NT2/D1 (cell line): ENCODE data around the gene OIT3.
"Not testable (repeated sequence)": the region's sequence is repeated elsewhere in the genome, so short reads cannot be mapped to it uniquely, and the experiment has no call there.

ENCODE experiments used
- DNase-seq: peaks from one replicate; pipeline ENCODE4 v3.0.0-alpha.2; 2011; ENCODE audit warnings: low read depth, low spot score
- H3K27me3 ChIP-seq: 2 replicates; pipeline ENCODE4 v1.6.0; 2011; ENCODE audit warnings: mild to moderate bottlenecking; ENCODE audit not compliant: insufficient read length, insufficient read depth
- H3K36me3 ChIP-seq: 2 replicates; pipeline ENCODE4 v1.6.1; 2011; ENCODE audit warnings: mild to moderate bottlenecking, low read length, mixed read lengths; ENCODE audit not compliant: insufficient read depth, insufficient read length
- H3K4me1 ChIP-seq: 2 replicates; pipeline ENCODE4 v1.5.1; 2011; ENCODE audit not compliant: insufficient read depth, insufficient read length
- H3K4me3 ChIP-seq: 2 replicates; pipeline ENCODE4 v1.5.1; 2011; ENCODE audit warnings: low read depth; ENCODE audit not compliant: insufficient read length
- H3K9ac ChIP-seq: 2 replicates; pipeline ENCODE4 v1.6.0; 2011; ENCODE audit warnings: low read depth; ENCODE audit not compliant: insufficient read length
- H3K9me3 ChIP-seq: 2 replicates; pipeline ENCODE4 v1.5.1; 2011; ENCODE audit warnings: mild to moderate bottlenecking, low read length; ENCODE audit not compliant: insufficient read depth
- SUZ12 ChIP-seq: IDR thresholded peaks from 2 replicates; pipeline ENCODE4 v1.6.1; 2011; ENCODE audit not compliant: insufficient read length, insufficient read depth; ENCODE audit errors: extremely low read depth
- YY1 ChIP-seq: IDR thresholded peaks from 2 replicates; pipeline ENCODE4 v1.6.1; 2011; ENCODE audit not compliant: insufficient read length, insufficient read depth
- ZNF274 ChIP-seq: IDR thresholded peaks from 2 replicates; pipeline ENCODE4 v1.6.1; 2011; ENCODE audit warnings: mild to moderate bottlenecking, low read depth, low read length

Gene OIT3

DNA sequence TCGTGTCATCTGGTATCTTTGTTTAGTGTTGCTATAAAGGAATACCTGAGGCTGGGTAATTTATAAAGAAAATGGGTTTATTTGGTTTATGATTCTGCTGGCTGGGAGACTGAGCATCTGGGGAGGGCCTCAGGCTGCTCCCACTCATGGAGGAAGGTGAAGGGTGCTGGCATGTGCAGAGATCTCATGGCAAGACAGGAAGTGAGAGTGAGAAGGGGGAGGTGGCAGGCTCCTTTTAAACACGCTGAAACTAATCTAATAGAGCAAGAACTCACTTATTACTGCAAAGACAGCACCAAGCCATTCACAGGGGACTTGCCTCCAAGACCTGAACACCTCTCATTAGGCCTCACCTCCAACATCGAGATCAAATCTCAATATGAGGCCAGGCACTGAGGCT lies 11.3 kb downstream of the OIT3 start:
- Histone ChIP-seq H3K27me3 (no peaks in the 10 kb centered on the region), H3K36me3 (no peaks in the 10 kb centered on the region), H3K9ac (no peak overlapping the region), H3K4me3 (no peak overlapping the region), H3K4me1 (no peaks in the 10 kb centered on the region), H3K9me3 (no peaks in the 10 kb centered on the region)
- no peak for DNase-seq
- no peak for TF ChIP-seq ZNF274
- TF ChIP-seq YY1, result no peak
- no peak for TF ChIP-seq SUZ12

DNA sequence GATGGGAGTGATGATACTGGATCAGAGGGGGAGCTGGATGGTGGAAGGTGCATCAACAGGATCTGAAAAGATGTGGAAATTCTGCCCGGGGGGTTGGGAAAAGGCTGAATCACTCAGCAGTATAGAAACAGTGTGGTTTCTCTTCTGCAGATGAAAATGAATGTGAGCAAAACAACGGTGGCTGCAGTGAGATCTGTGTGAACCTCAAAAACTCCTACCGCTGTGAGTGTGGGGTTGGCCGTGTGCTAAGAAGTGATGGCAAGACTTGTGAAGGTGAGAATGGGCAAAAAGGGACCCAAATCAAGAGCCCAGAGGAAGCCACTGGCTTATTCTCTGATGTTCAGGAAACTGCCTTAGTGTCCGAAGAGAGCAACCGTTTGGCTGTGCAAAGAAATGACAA lies 12.9 kb downstream of the OIT3 start:
- no peaks in the 10 kb centered on the region for H3K36me3 ChIP-seq
- H3K27me3 ChIP-seq, result no peaks in the 10 kb centered on the region
- no peak overlapping the region for H3K4me3 ChIP-seq
- TF ChIP-seq SUZ12 (no peak), YY1 (no peak), ZNF274 (no peak)
- no peak overlapping the region for H3K9ac ChIP-seq
- DNase-seq, result no peak
- H3K4me1 ChIP-seq, result no peaks in the 10 kb centered on the region
- no peaks in the 10 kb centered on the region for H3K9me3 ChIP-seq

DNA sequence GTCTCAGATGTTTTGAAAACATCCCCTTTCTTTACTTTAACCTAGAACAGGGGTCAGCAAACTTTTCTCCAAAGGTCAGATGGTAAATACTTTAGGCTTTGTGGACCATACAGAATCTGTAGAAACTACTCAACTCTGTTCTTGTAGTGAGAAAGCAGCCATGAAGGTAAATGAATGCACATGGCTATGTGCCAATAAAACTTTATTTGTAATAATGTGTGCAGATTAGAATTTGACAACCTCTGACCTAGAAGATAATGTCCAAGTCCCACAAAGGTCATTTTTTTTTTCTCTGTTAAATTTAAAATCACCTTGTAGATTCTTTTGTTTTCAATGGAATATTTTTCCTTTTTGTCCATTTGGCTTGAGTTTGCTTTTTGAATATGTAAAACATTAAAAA lies 17.2 kb downstream of the OIT3 start:
- no peak for TF ChIP-seq ZNF274
- TF ChIP-seq SUZ12, result no peak
- no peak for TF ChIP-seq YY1
- no peaks in the 10 kb centered on the region for H3K36me3 ChIP-seq
- no peaks in the 10 kb centered on the region for H3K4me1 ChIP-seq
- H3K9ac ChIP-seq, result no peak overlapping the region
- no peak for DNase-seq
- H3K27me3 ChIP-seq, result no peaks in the 10 kb centered on the region
- H3K9me3 ChIP-seq, result no peaks in the 10 kb centered on the region
- no peak overlapping the region for H3K4me3 ChIP-seq

DNA sequence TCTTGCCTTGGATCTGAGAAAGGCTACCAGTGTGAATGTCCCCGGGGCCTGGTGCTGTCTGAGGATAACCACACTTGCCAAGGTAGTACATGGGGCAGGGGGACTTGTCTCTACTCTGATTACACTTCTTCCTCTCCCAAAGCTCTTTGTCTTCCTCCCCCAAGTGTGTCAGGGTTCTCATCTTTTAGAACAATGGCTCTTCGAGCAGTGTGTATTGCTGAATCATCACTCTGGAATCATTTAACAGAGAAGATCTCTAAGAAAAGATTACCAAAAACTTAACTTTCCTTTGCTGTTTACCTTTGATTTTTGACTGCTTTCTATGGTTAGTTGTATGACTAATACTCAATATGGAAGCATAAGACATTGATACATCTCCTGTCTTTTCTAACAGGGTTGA lies 18.2 kb downstream of the OIT3 start:
- Histone ChIP-seq H3K4me1 (no peaks in the 10 kb centered on the region), H3K9ac (no peak overlapping the region), H3K36me3 (no peaks in the 10 kb centered on the region), H3K4me3 (no peak overlapping the region), H3K9me3 (no peaks in the 10 kb centered on the region), H3K27me3 (no peaks in the 10 kb centered on the region)
- DNase-seq, result no peak
- no peak for TF ChIP-seq SUZ12
- TF ChIP-seq ZNF274, result no peak
- no peak for TF ChIP-seq YY1

DNA sequence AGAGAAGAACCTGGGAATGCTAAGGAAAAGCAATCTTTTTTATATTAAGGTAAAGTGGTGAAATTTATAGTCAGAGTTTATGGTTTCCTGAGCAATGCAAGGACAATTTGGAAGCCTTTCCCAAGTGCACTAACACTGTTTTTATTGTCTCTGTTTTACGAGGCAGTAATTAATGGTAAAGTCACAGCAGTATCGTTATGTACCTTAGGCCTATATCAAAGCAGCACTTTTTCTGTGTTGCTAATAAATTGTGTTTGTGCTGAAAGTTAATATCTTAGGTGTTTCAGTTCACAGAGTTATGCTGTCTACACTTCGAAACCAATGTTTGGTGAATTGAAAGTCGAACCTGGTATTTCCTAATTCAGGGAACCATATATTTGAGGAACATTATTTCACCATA lies 19.2 kb downstream of the OIT3 start:
- H3K36me3 ChIP-seq, result no peaks in the 10 kb centered on the region
- H3K4me1 ChIP-seq, result no peaks in the 10 kb centered on the region
- H3K4me3 ChIP-seq, result no peak overlapping the region
- no peaks in the 10 kb centered on the region for H3K9me3 ChIP-seq
- no peak overlapping the region for H3K9ac ChIP-seq
- H3K27me3 ChIP-seq, result no peaks in the 10 kb centered on the region
- no peak for TF ChIP-seq ZNF274
- no peak for TF ChIP-seq SUZ12
- TF ChIP-seq YY1, result no peak
- no peak for DNase-seq

GRCh38 chr10:72913287-72913686 lies 19.7 kb downstream of the OIT3 start:
- Histone ChIP-seq H3K4me3 (no peak overlapping the region), H3K4me1 (no peaks in the 10 kb centered on the region), H3K9ac (no peak overlapping the region), H3K27me3 (no peaks in the 10 kb centered on the region), H3K9me3 (no peaks in the 10 kb centered on the region), H3K36me3 (no peaks in the 10 kb centered on the region)
- TF ChIP-seq ZNF274 (no peak), YY1 (no peak), SUZ12 (no peak)
- peak; percentile 2 for DNase-seq

- not testable (repeated sequence) for H3K4me3 ChIP-seq, H3K36me3 ChIP-seq, H3K4me1 ChIP-seq, DNase-seq, H3K27me3 ChIP-seq, H3K9me3 ChIP-seq, H3K9ac ChIP-seq
These were observed 23.7 kb downstream of the OIT3 start for GRCh38 chr10:72917201-72917600.

GRCh38 chr10:72917803-72918332 lies 24.3 kb downstream of the OIT3 start:
- DNase-seq, result not testable (repeated sequence)

More at GRCh38 chr10:72917803-72918332, 24.3 kb downstream of the OIT3 start:
- H3K9me3 ChIP-seq, H3K9ac ChIP-seq, H3K4me1 ChIP-seq, H3K36me3 ChIP-seq, H3K4me3 ChIP-seq, H3K27me3 ChIP-seq: not testable (repeated sequence)
